Left ventricle myocardium inferior (tissue), 1 donor: ENCODE results near the gene MTFMT. TPM values are rescaled to one million over a fixed set of nuclear protein-coding genes. Genes with fewer than 3 reads are reported as not detected.

Source experiments
- DNase-seq: peaks from one replicate; pipeline ENCODE4 v3.0.0-alpha.2; 2020
- H3K27ac ChIP-seq: fragments of 200-600 bp; replicated peaks from 2 replicates; pipeline ENCODE4 v1.8.0; 2021
- H3K27me3 ChIP-seq: fragments of 200-600 bp; 2 replicates; pipeline ENCODE4 v1.8.0; 2021; ENCODE audit warnings: low read depth
- H3K36me3 ChIP-seq: fragments of 200-600 bp; 2 replicates; pipeline ENCODE4 v1.8.0; 2021
- H3K4me1 ChIP-seq: fragments of 200-600 bp; 2 replicates; pipeline ENCODE4 v1.8.0; 2021
- H3K4me3 ChIP-seq: fragments of 200-600 bp; 2 replicates; pipeline ENCODE4 v1.8.0; 2021; ENCODE audit warnings: mild to moderate bottlenecking, moderate library complexity
- H3K9me3 ChIP-seq: fragments of 200-600 bp; replicated peaks from 2 replicates; pipeline ENCODE4 v1.8.0; 2021
- intact Hi-C: fragments of 100-400 bp; cut with micrococcal nuclease; formaldehyde crosslinking; loops from one replicate; pipeline ENCODE4 v1.11.0; 2022
- total RNA-seq: library from RNA; stranded (reverse); fragmentation: NEBNext Ultra II Directional; extraction: Animal tissue kit (Norgen Biotek cat#: 25700); gene quantifications from one replicate; pipeline ENCODE4 v1.2.1, GENCODE V29; 2021
- TF ChIP-seq, protein P1 (sequence below): fragments of 200-600 bp; IDR thresholded peaks from 2 replicates; pipeline ENCODE4 v1.8.0; 2021; ENCODE audit warnings: antibody characterized with exemption, mild to moderate bottlenecking, borderline replicate concordance
- donor health status: DM: no; HTN: yes; CAD: no; lungs with severe emphysema.

MTFMT gene
- total RNA-seq, 1 donor from 2014 or later, result 18.6 TPM

DNA sequence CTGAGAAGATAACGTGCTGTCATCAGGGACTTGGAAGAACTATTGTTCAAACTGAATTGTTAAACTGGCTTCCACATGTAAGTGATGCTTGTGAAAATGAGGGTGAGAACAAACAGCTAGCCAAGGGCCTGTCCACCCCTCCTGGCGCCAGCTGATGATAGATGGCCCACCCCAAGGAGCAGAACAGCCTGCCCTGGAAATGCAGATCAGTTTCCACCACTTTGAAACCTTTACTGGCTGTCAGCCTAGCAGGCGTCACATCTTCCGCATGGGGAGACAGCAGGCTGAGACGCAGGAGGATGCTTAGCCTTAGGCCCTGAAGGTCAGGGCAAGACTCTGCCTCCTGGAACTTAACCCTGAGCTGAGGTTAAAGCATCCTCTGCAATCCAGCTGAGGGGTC is 9.4 kb upstream of the MTFMT start:
- H3K27me3 ChIP-seq, result no peaks in the 10 kb centered on the region
- H3K36me3 ChIP-seq, result no peaks in the 10 kb centered on the region
- H3K4me1 ChIP-seq, result no peaks in the 10 kb centered on the region
- TF ChIP-seq, protein P1, sequence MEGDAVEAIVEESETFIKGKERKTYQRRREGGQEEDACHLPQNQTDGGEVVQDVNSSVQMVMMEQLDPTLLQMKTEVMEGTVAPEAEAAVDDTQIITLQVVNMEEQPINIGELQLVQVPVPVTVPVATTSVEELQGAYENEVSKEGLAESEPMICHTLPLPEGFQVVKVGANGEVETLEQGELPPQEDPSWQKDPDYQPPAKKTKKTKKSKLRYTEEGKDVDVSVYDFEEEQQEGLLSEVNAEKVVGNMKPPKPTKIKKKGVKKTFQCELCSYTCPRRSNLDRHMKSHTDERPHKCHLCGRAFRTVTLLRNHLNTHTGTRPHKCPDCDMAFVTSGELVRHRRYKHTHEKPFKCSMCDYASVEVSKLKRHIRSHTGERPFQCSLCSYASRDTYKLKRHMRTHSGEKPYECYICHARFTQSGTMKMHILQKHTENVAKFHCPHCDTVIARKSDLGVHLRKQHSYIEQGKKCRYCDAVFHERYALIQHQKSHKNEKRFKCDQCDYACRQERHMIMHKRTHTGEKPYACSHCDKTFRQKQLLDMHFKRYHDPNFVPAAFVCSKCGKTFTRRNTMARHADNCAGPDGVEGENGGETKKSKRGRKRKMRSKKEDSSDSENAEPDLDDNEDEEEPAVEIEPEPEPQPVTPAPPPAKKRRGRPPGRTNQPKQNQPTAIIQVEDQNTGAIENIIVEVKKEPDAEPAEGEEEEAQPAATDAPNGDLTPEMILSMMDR, result no peak
- H3K9me3 ChIP-seq, result no peaks in the 10 kb centered on the region
- DNase-seq, result no peak
- H3K4me3 ChIP-seq, result no peak overlapping the region
- intact Hi-C loops, result no loop called here
- H3K27ac ChIP-seq, result no peak overlapping the region

DNA sequence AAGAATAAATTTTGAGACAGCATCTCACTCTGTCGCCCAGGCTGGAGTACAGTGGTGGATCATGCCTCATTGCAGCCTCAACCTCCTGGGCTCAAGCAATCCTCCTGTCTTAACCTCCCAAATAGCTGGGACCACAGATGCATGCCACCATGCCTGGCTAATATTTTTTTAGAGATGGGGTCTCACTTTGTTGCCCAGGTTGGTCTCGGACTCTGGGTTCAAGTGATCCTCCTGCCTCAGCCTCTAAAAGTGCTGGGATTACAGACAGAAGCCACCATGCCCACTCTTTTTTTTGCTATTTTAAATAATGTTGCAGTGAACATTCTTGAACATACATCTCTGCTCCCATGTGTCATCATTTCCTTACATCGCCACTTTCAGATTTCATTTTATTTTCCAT is 9.0 kb upstream of the MTFMT start:
- intact Hi-C loops, result no loop called here
- no peak overlapping the region for H3K27ac ChIP-seq

DNA sequence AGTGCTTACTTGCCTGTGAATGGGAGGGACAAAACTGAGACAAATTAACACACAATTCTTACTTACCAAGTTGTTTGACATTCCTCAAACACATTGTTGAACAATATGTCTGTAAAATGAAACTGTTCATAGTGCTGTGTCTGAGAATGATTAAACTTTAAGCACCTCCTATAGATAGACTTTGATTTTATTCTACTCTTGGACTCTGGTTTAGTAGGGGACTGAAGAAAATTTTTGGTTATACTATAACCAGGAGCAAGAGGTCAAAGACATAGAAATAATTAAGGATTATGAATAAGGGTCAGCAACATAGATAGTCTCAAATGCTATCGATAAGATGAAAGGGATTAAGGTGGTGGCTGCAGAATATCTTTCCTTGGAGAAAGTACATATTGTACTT is 7.9 kb upstream of the MTFMT start:
- no peaks in the 10 kb centered on the region for H3K9me3 ChIP-seq
- no peak for DNase-seq
- TF ChIP-seq, protein P1, result no peak
- no peaks in the 10 kb centered on the region for H3K27me3 ChIP-seq
- H3K27ac ChIP-seq, result no peak overlapping the region
- no peaks in the 10 kb centered on the region for H3K36me3 ChIP-seq
- no peaks in the 10 kb centered on the region for H3K4me1 ChIP-seq
- intact Hi-C loops, result no loop called here
- no peak overlapping the region for H3K4me3 ChIP-seq

More for the DNA sequence above, 9.0 kb upstream of the MTFMT start:
- DNase-seq, result no peak
- Histone ChIP-seq H3K4me3 (no peak overlapping the region), H3K27me3 (no peaks in the 10 kb centered on the region), H3K36me3 (no peaks in the 10 kb centered on the region), H3K9me3 (no peaks in the 10 kb centered on the region), H3K4me1 (no peaks in the 10 kb centered on the region)
- TF ChIP-seq, protein P1, result no peak

DNA sequence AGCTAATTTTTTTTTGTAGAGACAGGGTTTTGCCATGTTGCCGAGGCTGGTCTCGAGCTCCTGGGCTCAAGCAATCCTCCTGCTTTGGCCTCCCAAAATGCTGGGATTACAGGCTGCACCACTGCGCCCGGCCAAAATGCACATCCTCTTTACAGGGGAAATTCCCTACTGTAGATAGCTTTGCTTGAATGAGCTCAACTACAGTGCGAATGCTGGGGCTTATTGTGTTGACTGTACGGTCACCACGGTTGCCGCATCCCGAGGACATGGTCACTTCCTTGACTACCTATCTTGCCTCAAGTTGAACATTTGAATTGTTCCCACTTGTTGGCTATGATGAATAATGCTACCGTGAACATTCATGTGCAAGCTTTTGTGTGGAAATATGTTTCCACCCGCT is 5.3 kb upstream of the MTFMT start:
- H3K27me3 ChIP-seq, result no peaks in the 10 kb centered on the region
- no peaks in the 10 kb centered on the region for H3K4me1 ChIP-seq
- DNase-seq, result no peak
- no peak overlapping the region for H3K27ac ChIP-seq
- no peaks in the 10 kb centered on the region for H3K36me3 ChIP-seq
- H3K4me3 ChIP-seq, result no peak overlapping the region
- TF ChIP-seq, protein P1, result no peak
- intact Hi-C loops, result no loop called here
- no peaks in the 10 kb centered on the region for H3K9me3 ChIP-seq

DNA sequence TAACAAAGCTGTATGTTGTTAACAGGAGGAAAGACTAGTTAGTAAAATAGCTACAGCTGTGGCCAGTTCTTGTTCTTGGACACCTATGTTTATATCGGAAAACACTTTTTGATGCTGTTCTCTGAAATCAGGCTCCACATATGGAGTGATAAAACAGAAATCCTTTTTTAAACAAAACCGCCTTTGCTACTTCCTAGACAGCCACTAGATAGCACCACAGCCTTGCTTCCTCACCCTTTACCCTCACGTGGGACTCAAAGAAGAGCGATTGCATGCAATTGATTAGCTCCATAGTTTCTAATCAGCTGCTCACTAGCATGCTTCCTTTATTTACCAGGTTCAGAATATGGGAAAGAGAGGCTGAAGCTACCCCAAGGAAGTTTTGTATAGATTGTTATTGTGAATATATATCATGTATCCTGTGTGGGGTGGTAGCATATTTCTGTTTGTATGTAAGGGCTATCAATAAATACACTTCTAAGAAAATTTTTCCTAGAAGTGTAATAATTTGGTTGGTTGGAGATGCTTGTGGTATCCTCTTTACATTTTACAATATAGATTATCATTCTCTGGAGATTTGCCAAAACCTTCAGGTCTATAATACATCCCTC is 4.3 kb upstream of the MTFMT start:
- Histone ChIP-seq H3K36me3 (no peaks in the 10 kb centered on the region), H3K9me3 (no peaks in the 10 kb centered on the region), H3K4me1 (peaks cover 6% of the 10 kb centered on the region), H3K27me3 (no peaks in the 10 kb centered on the region), H3K4me3 (no peak overlapping the region), H3K27ac (no peak overlapping the region)
- TF ChIP-seq, protein P1, result peak; percentile 51
- intact Hi-C loops, result no loop called here
- DNase-seq, result no peak
